ENCODE measurements around the gene RGMB. TPM values are rescaled to one million over a fixed set of nuclear protein-coding genes. Genes with fewer than 3 reads are reported as not detected.

RGMB gene
- total and polyA plus RNA-seq, 9 donors, result 14.5 to 40.3 (median 26.4) TPM

DNA sequence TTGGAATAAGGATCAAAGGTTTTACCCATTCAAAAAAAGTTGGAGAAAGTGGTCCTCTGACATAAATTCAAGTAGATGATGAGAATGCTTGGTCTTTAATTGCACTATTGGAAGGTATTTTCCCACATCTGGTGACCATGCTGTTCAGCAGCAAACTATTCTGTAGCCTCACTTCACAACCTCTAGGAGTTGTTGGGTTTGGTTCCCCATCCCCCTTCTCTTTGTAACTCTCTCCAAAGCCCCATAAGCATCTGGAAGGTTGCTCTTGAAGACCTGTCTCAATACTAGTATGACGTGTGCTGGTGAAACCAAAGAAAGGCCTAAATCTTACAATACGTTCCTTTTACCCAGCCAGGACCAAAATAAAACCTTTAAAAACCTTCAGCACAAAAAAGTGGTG is 8.5 kb downstream of the RGMB start:
- intact Hi-C loops (cut with DNase I), result no loop called here
- Histone ChIP-seq H3K4me1 (ENCODE audit: insufficient read depth) (peaks cover 23% of the 10 kb centered on the region), H3K27ac (no peak overlapping the region), H3K36me3 (no peaks in the 10 kb centered on the region), H3K9me3 (no peaks in the 10 kb centered on the region), H3K27me3 (no peaks in the 10 kb centered on the region), H3K4me3 (no peak overlapping the region)
- 91 to 96% (median 92%) methylated on average over 2 of the region's 2 CpGs for WGBS, 3 donors
- TF ChIP-seq POLR2A (IDR thresholded peaks at IDR 0.05) (no peak), EP300 (IDR thresholded peaks at IDR 0.05) (no peak)
- TF ChIP-seq, protein P1, sequence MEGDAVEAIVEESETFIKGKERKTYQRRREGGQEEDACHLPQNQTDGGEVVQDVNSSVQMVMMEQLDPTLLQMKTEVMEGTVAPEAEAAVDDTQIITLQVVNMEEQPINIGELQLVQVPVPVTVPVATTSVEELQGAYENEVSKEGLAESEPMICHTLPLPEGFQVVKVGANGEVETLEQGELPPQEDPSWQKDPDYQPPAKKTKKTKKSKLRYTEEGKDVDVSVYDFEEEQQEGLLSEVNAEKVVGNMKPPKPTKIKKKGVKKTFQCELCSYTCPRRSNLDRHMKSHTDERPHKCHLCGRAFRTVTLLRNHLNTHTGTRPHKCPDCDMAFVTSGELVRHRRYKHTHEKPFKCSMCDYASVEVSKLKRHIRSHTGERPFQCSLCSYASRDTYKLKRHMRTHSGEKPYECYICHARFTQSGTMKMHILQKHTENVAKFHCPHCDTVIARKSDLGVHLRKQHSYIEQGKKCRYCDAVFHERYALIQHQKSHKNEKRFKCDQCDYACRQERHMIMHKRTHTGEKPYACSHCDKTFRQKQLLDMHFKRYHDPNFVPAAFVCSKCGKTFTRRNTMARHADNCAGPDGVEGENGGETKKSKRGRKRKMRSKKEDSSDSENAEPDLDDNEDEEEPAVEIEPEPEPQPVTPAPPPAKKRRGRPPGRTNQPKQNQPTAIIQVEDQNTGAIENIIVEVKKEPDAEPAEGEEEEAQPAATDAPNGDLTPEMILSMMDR (IDR thresholded peaks at IDR 0.05), result no peak
- DNase-seq, result no peak

DNA sequence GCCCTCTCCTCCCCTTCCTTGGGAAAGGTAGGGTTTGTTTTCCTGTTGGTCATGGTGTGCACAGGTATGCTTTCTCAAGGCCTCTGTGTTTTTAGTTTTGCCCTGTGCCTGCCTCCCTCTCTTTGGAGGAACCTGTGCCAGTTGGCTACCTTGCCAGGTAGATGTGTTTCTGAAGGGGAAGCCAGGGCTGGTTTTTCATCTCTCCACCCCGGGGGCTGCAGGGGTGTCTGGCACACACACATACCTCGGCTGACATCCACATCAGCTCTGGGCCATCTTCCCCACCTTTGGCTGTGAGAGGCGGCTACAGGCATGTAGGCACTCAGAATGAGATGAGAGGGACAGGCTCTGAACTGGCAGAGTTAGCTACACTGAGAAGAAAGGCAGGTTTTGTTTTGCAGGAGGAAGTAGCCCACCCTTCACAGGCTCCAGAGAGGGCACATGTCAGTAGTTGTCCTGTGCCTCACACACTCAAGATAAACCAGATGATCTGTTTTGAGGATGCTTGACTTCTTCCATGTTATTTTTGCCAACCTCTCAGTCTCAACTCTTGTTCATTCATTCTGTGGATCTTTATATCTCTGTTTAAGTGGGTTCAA is 9.7 kb downstream of the RGMB start:
- H3K4me1 ChIP-seq (ENCODE audit: insufficient read depth), result peaks cover 23% of the 10 kb centered on the region
- no peak for TF ChIP-seq POLR2A (IDR thresholded peaks at IDR 0.05)
- TF ChIP-seq, protein P1 (IDR thresholded peaks at IDR 0.05), result no peak
- TF ChIP-seq EP300 (IDR thresholded peaks at IDR 0.05), result no peak
- H3K36me3 ChIP-seq, result no peaks in the 10 kb centered on the region
- WGBS, 3 donors, result 74 to 82% (median 75%) methylated on average over 3 of the region's 3 CpGs
- DNase-seq, result no peak
- no peaks in the 10 kb centered on the region for H3K9me3 ChIP-seq
- H3K27me3 ChIP-seq, result no peaks in the 10 kb centered on the region
- H3K4me3 ChIP-seq, result no peak overlapping the region
- no peak overlapping the region for H3K27ac ChIP-seq
- intact Hi-C loops (cut with DNase I), result no loop called here

DNA sequence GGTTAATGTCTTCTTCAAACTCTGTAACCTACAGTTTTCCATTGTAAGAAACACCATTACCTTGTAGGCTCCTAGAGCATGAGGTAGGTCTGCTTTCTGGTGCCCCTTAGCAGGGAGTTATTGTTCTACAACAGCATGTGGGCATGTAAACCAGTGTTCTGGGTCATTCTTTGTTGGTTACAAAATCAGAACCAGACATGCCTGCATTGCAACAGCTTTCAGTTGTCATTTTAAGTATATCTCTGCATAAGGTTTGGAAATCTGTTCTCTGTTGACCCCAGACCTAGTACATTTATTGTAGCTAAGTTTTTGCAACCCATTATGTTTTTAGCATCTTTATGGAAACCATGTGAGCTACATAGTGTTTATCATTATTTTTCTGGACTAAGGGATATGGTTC is 10.9 kb downstream of the RGMB start:
- Histone ChIP-seq H3K4me1 (ENCODE audit: insufficient read depth) (peaks cover 24% of the 10 kb centered on the region), H3K9me3 (no peaks in the 10 kb centered on the region), H3K4me3 (no peak overlapping the region), H3K27me3 (no peaks in the 10 kb centered on the region), H3K27ac (no peak overlapping the region), H3K36me3 (no peaks in the 10 kb centered on the region)
- DNase-seq, result no peak
- intact Hi-C loops (cut with DNase I), result no loop called here
- TF ChIP-seq POLR2A (IDR thresholded peaks at IDR 0.05) (no peak), EP300 (IDR thresholded peaks at IDR 0.05) (no peak)
- TF ChIP-seq, protein P1 (IDR thresholded peaks at IDR 0.05), result no peak

DNA sequence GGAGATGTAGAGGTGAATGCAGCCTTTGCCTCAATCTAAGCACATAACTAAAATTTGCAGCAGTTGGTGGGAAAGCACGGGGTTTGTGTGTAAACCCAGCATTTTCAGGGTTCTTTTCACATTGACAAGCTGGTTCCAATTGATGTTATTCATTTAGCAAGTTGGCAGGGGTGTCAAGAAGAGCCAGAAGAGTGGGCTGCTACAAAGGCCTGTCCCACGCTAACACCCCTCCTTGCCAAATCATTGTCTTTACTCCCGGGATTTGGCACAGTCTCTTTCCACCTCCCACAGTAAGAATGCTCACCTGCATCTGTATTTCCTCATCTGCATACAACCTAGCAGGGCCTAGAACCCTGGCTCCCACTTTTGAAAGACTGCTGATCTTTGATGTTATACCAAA is 11.8 kb downstream of the RGMB start:
- Histone ChIP-seq H3K27ac (no peak overlapping the region), H3K4me3 (no peak overlapping the region), H3K9me3 (no peaks in the 10 kb centered on the region), H3K4me1 (ENCODE audit: insufficient read depth) (peaks cover 22% of the 10 kb centered on the region), H3K36me3 (no peaks in the 10 kb centered on the region), H3K27me3 (no peaks in the 10 kb centered on the region)
- 65 to 73% (median 65%) methylated on average over 3 of the region's 3 CpGs for WGBS, 3 donors
- no peak for DNase-seq
- TF ChIP-seq POLR2A (IDR thresholded peaks at IDR 0.05) (no peak), EP300 (IDR thresholded peaks at IDR 0.05) (no peak)
- TF ChIP-seq, protein P1 (IDR thresholded peaks at IDR 0.05), result no peak
- intact Hi-C loops (cut with DNase I), result no loop called here

All from ovary (tissue), 9 donors.